GM21367 (cell line): ENCODE measurements around the gene KIAA1549.
"Not testable (repeated sequence)": the region's sequence is repeated elsewhere in the genome, so short reads cannot be mapped to it uniquely, and the experiment has no call there.

Experiments used
- ATAC-seq: cut with Tn5 transposase; IDR thresholded peaks from one replicate; pipeline ENCODE4 v1.9.1; 2021; ENCODE audit not compliant: unreplicated experiment

Gene KIAA1549

DNA sequence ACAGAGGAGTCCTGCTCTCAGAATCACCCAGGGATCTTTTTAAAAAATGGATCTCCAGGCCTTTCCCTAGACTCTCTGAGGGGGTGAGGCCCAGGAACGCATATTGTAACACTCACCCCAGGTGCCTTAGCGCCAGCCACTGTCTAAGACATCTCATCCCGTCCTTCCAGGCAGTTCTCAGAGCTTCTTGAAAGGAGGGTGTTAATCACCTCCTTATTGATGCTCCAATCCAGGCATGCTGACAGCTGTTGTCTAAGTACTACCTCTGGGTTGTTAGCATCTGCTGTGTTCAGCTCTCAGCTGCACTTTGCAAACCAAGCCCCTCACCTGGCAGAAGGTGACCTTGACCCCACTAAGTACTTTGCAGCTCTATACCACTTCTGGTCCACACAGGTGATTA lies 36.0 kb downstream of the KIAA1549 start:
- ATAC-seq: no peak

DNA sequence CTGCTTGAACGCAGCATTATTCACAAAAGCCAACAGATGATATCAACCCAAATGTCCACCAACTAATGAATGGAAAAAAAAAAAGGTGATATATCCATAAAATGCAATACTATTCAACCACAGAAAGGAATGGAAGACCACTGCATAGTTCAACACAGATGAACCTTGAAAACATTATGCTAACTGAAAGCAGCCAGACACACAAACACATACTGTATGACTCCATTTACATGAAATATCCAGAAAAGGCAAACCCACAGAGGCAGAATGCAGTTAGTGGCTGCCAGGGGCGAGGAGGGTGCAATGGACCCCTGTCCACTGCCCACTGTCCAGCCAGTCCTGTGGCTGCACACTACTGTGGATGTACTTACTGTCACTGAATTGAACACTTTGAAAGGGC lies 36.6 kb downstream of the KIAA1549 start:
- ATAC-seq: no peak

DNA sequence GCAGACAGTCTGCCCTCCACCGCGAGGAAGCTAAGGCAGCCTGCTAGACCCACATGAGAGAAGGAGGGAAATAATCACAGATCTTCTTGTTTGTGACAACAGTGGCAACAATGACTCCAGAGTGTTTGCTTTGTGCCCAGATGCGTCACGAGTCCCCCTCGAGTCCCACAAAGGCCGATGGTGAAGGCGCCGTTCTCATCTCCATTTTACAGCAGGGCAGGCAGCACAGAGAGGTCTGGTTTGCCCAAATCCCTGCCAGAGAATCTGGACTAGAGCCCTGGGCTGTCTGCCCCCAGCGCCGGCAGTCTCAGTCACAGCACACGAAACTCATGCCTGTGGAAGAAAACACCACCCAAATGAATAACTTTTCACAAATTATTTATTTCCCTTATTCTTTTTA lies 38.1 kb downstream of the KIAA1549 start:
- ATAC-seq: no peak

DNA sequence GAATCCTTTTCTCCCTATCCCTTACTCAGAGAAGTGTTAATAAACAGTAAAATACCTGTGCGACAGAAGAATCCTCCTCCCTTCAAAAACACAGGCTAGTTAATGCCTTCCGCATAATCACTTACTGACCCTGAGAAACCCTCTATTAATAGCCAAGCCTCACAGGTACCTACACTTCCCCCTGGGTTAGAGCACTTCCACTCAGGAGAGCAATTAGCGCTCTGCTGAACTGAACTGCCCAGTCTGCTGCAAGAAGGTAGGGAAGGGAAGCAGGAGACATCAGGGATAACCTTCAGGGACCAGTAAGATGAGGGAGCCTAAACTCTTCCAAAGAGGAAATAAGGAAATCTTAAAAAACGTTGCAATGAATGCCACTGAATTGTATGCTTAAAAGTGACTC lies 39.6 kb downstream of the KIAA1549 start:
- ATAC-seq: no peak

DNA sequence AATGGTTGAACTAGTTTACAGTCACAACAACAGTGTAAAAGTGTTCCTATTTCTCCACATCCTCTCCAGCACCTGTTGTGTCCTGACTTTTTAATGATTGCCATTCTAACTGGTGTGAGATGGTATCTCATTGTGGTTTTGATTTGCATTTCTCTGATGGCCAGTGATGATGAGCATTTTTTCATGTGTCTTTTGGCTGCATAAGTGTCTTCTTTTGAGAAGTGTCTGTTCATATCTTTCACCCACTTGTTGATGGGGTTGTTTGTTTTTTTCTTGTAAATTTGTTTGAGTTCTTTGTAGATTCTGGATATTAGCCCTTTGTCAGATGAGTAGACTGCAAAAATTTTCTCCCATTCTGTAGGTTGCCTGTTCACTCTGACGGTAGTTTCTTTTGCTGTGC lies 40.6 kb downstream of the KIAA1549 start:
- not testable (repeated sequence) for ATAC-seq

DNA sequence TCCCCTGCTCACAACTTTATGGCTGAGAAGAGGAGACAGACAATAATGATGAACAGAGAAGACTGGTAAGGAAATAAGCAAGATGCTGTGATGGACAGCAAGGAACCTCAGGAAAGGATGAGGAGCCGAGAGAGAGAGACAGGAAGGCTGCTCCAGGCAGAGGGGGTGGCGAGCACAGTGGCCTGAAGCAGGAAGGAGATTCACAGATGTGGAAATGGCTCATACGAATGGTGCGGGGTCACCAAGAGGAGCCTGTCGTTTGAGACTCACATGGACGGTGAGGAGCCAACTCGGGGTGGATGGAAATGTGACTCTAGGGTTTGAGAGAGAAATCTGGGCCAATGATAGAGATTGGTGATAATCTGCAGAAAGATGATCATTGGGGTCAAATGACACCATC lies 43.7 kb downstream of the KIAA1549 start:
- ATAC-seq: no peak

DNA sequence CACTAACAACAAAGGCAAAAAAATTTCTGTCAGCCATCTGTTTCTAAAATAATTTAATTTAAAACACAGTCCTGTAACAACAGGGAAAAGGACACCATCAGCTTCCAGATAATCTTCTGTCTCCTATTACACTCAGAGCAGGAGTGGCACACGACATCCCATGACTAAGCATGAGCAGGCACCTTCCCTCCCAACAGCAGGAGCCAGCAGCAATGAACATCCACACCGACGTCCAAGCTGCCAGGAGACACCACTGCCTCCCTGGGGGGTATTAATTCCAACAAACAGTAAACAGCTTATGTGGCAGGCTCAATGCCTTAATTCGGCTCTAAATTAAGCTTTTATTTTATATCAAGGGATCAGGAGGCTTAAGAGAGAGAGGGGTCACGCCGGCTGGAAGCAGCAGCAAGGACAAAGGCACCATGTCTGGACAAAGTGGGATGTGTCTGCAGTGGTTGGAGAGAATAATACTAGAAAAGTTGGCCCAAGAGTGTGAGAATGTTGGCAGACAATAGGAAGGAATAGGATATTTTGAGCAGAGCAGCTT lies 45.7 kb downstream of the KIAA1549 start:
- no peak for ATAC-seq

DNA sequence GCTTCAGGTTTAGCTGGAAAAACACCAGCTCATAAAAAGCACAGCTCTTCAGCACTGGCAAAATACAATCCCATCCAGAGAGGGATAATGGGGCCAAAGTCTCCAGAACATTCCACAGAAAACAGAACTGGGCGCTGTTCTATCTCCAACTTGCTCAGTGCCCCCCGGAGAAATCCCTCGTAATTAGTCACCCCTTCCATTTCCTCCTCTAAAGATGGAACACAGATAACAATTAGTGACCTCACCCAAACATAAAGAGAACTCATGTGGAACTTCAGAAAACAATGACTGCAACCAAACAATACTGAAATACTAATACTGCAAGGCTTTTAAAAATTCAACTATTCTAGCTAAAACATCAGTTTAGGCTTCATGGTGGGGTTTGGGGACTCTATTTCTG lies 46.3 kb downstream of the KIAA1549 start:
- no peak for ATAC-seq

DNA sequence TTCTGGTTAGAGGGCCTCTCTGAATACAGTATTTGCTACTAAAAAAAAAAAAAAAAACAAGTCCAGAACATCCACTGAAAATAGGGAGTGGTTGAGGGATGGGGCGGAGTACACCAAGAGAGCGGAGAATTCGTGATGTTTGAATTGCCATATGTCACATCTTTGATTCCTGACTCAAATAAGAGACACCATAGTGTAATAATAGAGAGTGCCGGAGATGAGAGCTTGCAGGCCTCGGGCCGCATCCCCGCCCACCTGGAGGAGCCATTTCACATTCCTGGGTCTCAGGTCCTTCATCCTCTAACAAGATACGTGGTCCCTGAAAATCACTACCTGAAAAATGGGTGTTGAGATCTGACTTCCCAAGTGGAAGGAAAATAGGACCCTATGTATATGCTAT lies 46.8 kb downstream of the KIAA1549 start:
- no peak for ATAC-seq

DNA sequence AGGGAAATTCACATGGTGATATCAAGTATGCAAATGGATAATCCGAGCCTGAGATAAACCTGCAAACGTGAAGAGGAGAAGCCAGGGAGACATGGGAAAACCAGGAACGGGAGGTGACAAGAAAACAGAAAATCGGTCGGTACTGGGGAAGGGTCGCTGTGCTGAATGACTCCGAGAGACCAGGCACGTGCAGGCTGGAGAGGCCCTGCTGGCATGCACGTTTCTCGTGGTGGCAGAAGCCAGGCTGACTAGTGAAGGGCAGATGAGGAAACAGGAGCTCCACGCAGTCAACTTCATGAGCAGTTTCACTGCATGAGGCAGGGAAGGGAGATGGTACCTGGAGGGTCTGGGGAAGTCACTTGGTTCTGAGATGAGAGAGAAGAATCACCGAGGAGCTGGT lies 48.3 kb downstream of the KIAA1549 start:
- ATAC-seq: no peak

DNA sequence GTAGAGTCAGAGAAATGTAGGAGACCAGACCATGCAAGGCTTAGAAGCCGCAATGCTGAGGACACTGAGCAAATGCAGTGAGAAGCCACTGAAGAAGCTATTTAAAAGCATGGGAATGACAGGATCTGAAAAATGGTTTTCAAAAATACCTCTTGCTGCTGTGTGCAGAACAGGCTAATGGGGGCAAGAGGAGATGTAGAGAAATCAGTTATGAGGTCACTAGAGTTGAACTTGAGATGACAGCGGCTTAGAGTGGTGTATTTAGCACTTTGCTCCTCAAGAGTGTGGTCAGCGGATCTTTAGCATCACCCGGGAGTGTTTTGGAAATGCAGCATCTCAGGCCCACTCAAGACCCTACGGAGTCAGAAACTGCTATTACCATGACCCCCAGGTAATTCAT lies 48.8 kb downstream of the KIAA1549 start:
- no peak for ATAC-seq

DNA sequence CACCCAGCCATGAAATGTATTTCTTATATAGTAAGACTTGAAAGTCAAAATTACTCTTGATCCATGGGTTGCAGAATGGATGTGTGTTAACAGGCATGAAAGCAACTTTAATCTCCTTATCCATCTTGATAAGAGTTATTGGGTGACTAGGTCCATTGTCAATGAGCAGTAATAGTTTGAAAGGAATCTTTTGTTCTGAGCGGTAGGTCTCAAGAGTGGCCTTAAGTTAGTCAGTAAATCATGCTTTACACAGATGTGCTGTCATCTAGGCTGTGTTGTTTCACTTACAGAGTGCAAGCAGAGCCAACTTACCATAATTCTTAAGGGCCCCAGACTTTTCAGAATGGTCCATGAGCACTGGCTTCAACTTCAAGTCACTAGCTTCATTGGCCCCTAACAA lies 51.2 kb downstream of the KIAA1549 start:
- ATAC-seq: no peak

DNA sequence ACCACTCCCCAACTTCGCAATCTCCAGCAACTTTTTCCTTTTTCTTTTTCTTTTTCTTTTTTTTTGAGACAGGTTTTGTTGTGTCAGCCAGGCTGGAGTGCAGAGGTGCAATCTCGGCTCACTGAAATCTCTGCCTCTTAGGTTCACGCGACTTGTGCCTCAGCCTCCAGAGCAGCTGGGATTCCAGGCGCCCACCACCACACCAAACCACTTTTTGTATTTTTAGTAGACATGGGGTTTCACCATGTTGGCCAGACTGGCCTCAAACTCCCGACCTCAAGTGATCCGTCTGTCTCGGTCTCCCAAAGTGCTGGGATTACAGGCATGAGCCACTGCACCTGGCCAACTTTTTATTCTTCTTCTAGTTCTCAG lies 55.0 kb downstream of the KIAA1549 start:
- ATAC-seq: no peak

DNA sequence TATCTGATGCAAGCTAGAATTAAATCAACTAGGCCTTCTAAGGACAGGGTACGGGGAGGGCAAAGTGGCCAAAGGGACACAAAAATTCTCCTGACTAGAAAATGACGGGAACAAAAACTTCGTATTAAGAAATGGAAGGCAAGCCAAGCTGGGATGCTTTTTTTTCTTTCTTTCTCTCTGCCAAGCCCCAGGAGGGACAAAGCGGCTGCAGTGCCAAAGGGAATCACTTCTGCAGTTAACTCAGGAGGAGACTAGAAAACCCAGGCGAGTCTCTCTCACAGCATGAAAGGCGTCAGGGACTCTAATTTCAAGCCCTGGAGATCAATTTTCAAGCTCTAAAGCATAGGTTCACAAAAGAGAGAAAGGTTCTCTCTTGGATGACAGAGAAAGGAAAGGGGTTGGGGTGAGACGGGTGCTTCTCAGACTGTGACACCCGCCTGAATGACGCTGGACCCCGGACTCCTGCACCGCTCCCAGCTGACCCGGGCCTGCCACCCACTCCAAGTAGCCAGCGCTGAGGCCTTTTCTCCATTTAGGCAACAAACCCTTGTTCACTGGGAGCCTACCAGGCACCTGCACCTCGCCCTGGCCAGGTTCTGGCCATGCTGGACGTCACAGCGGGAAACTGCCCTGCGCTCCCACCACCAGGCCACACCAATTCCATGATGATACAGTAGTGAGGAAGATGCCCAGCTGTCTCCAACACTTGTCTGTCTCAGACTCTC lies 56.5 kb downstream of the KIAA1549 start:
- ATAC-seq: no peak

DNA sequence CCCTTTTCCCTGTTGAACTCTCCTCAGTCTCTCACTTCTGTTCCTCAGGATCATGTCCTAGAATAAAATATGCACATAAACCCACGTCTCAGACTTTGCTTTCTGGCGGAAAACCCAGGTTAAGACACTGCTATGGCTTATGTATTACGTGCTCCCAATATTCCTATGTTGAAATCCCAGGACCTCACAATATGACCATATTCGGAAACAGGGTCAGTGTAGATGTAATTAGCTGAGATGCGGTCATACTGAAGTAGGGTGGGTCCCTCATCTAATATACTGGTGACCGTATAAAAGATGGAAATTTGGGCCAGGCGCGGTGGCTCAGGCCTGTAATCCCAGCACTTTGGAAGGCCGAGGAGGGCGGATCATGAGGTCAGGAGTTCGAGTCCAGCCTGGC lies 59.9 kb downstream of the KIAA1549 start:
- no peak for ATAC-seq

DNA sequence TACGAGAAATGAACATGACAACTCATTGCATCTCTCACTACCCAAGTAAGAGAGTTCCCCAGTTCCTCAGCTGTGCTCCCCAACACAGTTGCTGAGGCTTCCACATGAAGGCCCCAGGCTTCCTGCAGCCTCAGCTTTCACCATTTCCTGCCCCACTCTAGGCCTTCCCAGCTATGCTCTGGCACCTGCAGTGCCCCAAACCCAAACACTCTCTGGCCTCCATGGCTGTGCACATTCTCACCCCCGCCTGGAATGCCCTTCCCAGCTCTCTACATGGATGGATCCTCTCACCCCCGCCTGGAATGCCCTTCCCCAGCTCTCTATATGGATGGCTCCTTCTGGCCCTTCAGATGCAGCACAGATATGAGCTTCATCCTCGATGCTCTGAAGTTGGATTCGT lies 61.3 kb downstream of the KIAA1549 start:
- ATAC-seq: no peak

DNA sequence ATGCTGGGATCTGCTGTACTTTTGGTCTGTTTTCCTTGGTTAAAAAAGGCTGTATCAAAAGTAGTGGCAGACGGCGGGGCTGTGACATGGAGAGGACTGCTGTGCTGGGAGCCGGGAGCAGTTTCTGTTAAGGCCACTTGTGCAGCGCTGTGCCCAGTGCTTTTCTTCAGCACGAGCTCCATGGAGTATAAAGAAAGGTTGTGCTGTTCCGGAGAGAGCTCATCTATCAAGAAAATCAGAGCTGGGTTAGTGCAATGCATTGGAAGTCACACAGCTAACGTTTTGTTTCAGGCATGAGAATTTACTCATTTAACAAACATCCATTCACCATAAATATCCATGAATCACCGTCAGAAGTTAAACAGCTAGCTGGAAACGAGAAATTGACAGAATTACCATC lies 62.0 kb downstream of the KIAA1549 start:
- no peak for ATAC-seq

DNA sequence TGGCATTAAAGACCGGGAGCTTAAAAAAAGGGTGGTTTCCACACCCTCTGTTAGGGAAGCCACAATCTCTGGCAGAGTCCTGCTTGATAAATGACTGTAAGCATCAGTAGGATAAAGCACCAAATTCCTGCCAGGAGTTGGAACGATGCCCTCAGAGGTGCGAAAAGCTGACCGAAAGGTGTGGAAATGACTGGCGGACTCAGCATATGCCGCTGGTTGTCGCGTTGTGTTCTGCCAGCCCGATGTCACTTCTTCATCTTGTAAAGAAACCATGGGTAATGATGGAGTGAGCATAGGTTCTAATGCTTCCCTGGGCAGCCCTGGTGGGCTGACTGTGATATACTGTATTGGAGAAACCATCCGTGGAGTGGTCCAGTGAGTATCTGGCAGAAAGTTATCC lies 62.4 kb downstream of the KIAA1549 start:
- no peak for ATAC-seq

DNA sequence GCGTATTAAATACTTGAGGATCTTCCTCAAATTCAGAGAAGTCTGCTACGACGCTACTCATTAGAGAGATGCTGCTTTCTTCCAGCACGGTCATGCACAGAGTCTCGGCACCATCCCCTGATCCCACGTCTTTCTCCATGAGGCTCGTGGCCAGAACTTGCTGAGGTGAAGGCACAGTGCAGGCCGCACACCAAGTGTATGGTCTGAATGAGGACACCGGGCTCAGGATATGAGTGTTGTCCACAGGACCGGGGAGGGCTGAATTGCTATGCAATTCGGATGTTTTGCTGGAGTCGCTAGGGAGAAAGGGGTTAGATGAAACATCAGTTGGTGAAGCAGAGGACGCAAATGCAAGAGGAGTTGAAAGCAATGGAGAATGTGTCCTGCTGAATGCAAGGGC lies 63.0 kb downstream of the KIAA1549 start:
- ATAC-seq: no peak

DNA sequence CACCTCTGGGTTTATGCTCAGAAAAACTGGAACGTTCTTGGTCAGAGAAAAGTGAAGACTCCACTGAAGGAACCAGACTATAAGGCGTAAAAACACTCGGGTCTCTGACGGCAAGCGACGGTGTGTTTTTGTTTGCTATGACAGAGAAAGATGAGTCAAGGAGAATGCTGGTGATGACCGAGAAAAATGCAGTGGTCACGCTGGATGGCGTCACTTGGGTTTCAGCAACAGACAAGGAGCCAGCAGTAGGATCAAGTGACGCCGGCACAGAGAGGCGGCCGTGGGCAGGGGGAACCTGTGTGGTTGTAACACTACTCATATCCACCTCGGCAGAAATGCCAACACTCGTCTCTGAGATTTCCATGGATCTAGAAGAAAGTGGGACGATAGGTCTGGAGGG lies 63.4 kb downstream of the KIAA1549 start:
- no peak for ATAC-seq

DNA sequence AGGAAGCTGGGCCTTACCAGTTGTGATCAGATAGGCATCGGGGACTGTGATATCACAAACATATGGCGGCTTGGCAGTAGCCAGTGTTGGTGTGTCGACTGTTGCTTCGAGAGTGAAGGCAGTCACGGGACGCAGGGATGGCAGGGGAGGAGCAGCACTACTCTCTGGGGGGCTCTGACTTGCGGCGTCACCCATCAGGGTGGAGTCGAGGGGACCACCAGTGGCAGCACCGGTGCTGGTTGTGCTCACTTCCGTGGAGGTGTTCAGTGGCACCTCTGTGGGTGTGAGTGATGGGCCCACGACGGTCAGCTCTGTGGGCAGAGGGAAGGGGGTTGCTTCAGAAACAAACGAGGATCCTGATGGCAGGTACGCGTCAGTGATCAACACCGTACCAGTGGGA lies 64.5 kb downstream of the KIAA1549 start:
- ATAC-seq: no peak

DNA sequence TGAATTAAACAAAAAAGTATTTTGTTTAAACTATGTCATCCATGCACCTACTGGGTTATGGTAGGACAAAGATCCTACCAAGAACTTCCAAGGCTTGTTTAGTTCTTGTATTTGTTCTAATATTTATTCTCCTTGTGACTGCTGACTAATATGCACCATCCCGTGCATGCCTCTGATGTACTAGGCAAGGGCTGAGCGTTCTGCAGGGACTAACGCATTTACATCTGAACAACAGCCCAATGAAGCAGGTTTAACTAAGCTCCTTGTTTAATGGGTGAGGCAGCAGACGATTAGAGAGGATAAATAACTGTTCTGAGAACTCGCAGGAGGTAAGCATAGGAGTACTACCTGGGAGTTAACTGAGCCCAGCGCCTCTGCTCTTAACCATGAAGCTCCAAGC lies 64.9 kb downstream of the KIAA1549 start:
- ATAC-seq: no peak

DNA sequence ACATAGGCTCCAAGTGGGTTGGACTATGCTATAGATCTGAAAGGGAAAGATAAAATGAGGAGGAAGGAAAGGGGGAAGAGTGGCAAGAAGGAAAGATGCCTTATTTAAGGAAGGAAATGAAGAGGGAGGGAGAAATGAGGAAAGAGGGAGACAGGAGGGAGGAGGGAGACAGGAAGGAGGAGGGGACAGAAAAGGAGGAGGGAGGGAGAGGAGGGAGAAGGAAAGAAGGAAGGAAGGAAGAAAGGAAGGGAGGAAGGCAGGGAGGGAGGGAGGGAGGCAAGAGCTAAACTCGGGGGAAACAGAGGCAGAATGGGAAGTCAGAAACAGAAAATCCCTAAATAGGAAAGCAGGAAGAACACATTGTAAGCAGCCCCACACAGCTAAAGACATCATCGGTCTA lies 67.4 kb downstream of the KIAA1549 start:
- ATAC-seq: no peak
